ENCODE data around the gene GLDN.

- TF ChIP-seq, protein P1, sequence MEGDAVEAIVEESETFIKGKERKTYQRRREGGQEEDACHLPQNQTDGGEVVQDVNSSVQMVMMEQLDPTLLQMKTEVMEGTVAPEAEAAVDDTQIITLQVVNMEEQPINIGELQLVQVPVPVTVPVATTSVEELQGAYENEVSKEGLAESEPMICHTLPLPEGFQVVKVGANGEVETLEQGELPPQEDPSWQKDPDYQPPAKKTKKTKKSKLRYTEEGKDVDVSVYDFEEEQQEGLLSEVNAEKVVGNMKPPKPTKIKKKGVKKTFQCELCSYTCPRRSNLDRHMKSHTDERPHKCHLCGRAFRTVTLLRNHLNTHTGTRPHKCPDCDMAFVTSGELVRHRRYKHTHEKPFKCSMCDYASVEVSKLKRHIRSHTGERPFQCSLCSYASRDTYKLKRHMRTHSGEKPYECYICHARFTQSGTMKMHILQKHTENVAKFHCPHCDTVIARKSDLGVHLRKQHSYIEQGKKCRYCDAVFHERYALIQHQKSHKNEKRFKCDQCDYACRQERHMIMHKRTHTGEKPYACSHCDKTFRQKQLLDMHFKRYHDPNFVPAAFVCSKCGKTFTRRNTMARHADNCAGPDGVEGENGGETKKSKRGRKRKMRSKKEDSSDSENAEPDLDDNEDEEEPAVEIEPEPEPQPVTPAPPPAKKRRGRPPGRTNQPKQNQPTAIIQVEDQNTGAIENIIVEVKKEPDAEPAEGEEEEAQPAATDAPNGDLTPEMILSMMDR (IDR thresholded peaks at IDR 0.05), result no peak
- TF ChIP-seq POLR2A (IDR thresholded peaks at IDR 0.05), result no peak
Measured at GRCh38 chr15:51438526-51438925, 97.1 kb downstream of the GLDN start.
